Measurements from ENCODE around the gene CFAP300.

CFAP300 gene

GRCh38 chr11:102079625-102080024 lies 32.4 kb downstream of the CFAP300 start:
- no peak for DNase-seq

- no peak for DNase-seq
Observed at GRCh38 chr11:102081313-102081712, 34.1 kb downstream of the CFAP300 start.

- no peak for DNase-seq
Observed at GRCh38 chr11:102085864-102086551, 38.8 kb downstream of the CFAP300 start.

- DNase-seq = no peak
Observed at GRCh38 chr11:102097186-102097585, 49.9 kb downstream of the CFAP300 start.

GRCh38 chr11:102099755-102100154 lies 52.5 kb downstream of the CFAP300 start:
- DNase-seq = no peak

GRCh38 chr11:102108734-102109440 lies 61.6 kb downstream of the CFAP300 start:
- no peak for DNase-seq

- no peak for DNase-seq
Observed at GRCh38 chr11:102109896-102110760, 62.9 kb downstream of the CFAP300 start, which contains the start of gene YAP1. TSS of gene YAP1 (plus strand) at chr11:102110447. CDS start at chr11:102110849, 402 bp downstream.

GRCh38 chr11:102110761-102111010 lies 63.4 kb downstream of the CFAP300 start:
- no peak for DNase-seq

GRCh38 chr11:102111011-102111786 lies 64.0 kb downstream of the CFAP300 start:
- DNase-seq = no peak

GRCh38 chr11:102111787-102112508 lies 64.7 kb downstream of the CFAP300 start:
- no peak for DNase-seq

- DNase-seq = no peak
Observed at GRCh38 chr11:102112509-102112821, 65.2 kb downstream of the CFAP300 start.

GRCh38 chr11:102114032-102114431 lies 66.8 kb downstream of the CFAP300 start:
- no peak for DNase-seq

- no peak for DNase-seq
Observed at GRCh38 chr11:102115557-102115956, 68.3 kb downstream of the CFAP300 start.

- no peak for DNase-seq
Observed at GRCh38 chr11:102116453-102117205, 69.4 kb downstream of the CFAP300 start.

GRCh38 chr11:102117472-102118113 lies 70.4 kb downstream of the CFAP300 start:
- DNase-seq = no peak

- DNase-seq = no peak
Observed at GRCh38 chr11:102118937-102119336, 71.7 kb downstream of the CFAP300 start.

- DNase-seq = no peak
Observed at GRCh38 chr11:102119997-102120396, 72.8 kb downstream of the CFAP300 start.

- no peak for DNase-seq
Observed at GRCh38 chr11:102120437-102120973, 73.3 kb downstream of the CFAP300 start.

- no peak for DNase-seq
Observed at GRCh38 chr11:102121329-102121728, 74.1 kb downstream of the CFAP300 start.
